GM23338 (cell line): ENCODE measurements around the gene AKT1S1. TPM values are rescaled to one million over a fixed set of nuclear protein-coding genes. Genes with fewer than 3 reads are reported as not detected.

ENCODE experiments used
- ATAC-seq: fragments of 200-7000 bp; cut with Tn5 transposase; 3 replicates; pipeline ENCODE4 v1.9.1; 2020
- DNase-seq: peaks from one replicate; pipeline ENCODE4 v3.0.0-alpha.2; 2015; ENCODE audit warnings: low spot score
- H2AFZ ChIP-seq: fragments of 200-600 bp; sonication (generic); 2 replicates; pipeline ENCODE4 v1.8.0; 2016; ENCODE audit warnings: antibody characterized with exemption, mild to moderate bottlenecking, moderate library complexity
- H3F3A ChIP-seq: fragments of 200-600 bp; sonication (generic); replicated peaks from 2 replicates; pipeline ENCODE4 v1.8.0; 2017; ENCODE audit warnings: antibody characterized with exemption, mixed run types, low read depth
- H3K27ac ChIP-seq: fragments of 200-600 bp; sonication (generic); 2 replicates; pipeline ENCODE4 v1.6.1; 2016; ENCODE audit warnings: low read depth
- H3K27me3 ChIP-seq: fragments of 200-600 bp; sonication (generic); 2 replicates; pipeline ENCODE4 v1.8.0; 2016; ENCODE audit warnings: mild to moderate bottlenecking, mixed run types, moderate library complexity; ENCODE audit not compliant: insufficient read depth
- H3K36me3 ChIP-seq: fragments of 200-600 bp; sonication (generic); 2 replicates; pipeline ENCODE4 v1.8.0; 2016; ENCODE audit warnings: mild to moderate bottlenecking; ENCODE audit not compliant: insufficient read depth
- H3K4me1 ChIP-seq: fragments of 200-600 bp; sonication (generic); 2 replicates; pipeline ENCODE4 v1.8.0; 2016; ENCODE audit warnings: mild to moderate bottlenecking, moderate library complexity; ENCODE audit not compliant: insufficient read depth
- H3K4me2 ChIP-seq: fragments of 200-600 bp; sonication (generic); 2 replicates; pipeline ENCODE4 v1.7.1; 2017; ENCODE audit warnings: mixed run types
- H3K4me3 ChIP-seq: fragments of 200-600 bp; sonication (generic); 2 replicates; pipeline ENCODE4 v1.6.1; 2016; ENCODE audit warnings: mixed run types
- H3K79me2 ChIP-seq: fragments of 200-600 bp; sonication (generic); replicated peaks from 2 replicates; pipeline ENCODE4 v1.8.0; 2017; ENCODE audit warnings: mild to moderate bottlenecking; ENCODE audit not compliant: insufficient read depth
- H3K9me2 ChIP-seq: fragments of 200-600 bp; sonication (generic); 2 replicates; pipeline ENCODE4 v1.8.0; 2017; ENCODE audit not compliant: insufficient read depth
- H4K20me1 ChIP-seq: fragments of 200-600 bp; sonication (generic); replicated peaks from 2 replicates; pipeline ENCODE4 v1.8.0; 2017; ENCODE audit warnings: mild to moderate bottlenecking; ENCODE audit not compliant: insufficient read depth
- H3K27ac Mint-ChIP-seq: 2 replicates; pipeline ENCODE4 v1.8.0; 2020; ENCODE audit warnings: inconsistent platforms, mild to moderate bottlenecking, moderate library complexity, mixed read lengths
- H3K27me3 Mint-ChIP-seq: 3 replicates; pipeline ENCODE4 v1.8.0; 2022; ENCODE audit warnings: low read depth, mild to moderate bottlenecking, moderate library complexity, mixed read lengths, inconsistent platforms; ENCODE audit not compliant: insufficient read depth, poor library complexity
- H3K36me3 Mint-ChIP-seq: 3 replicates; pipeline ENCODE4 v1.8.0; 2021; ENCODE audit warnings: low read depth, mild to moderate bottlenecking, inconsistent platforms, moderate library complexity, mixed read lengths
- H3K4me1 Mint-ChIP-seq: 3 replicates; pipeline ENCODE4 v1.8.0; 2020; ENCODE audit warnings: mild to moderate bottlenecking, inconsistent platforms, mixed read lengths
- H3K4me3 Mint-ChIP-seq: 3 replicates; pipeline ENCODE4 v1.8.0; 2021; ENCODE audit warnings: moderate library complexity, mild to moderate bottlenecking, inconsistent platforms, mixed read lengths
- H3K9me3 Mint-ChIP-seq: 3 replicates; pipeline ENCODE4 v1.8.0; 2020; ENCODE audit warnings: moderate library complexity, mild to moderate bottlenecking, inconsistent platforms, mixed read lengths
- CREB1 ChIP-seq: fragments of 250-450 bp; sonication (Bioruptor Pico); IDR thresholded peaks from 2 replicates; pipeline ENCODE4 v1.5.0; 2020; ENCODE audit warnings: low read depth, mild to moderate bottlenecking, moderate library complexity
- EZH2 ChIP-seq: fragments of 200-600 bp; sonication (generic); IDR thresholded peaks from one replicate; pipeline ENCODE4 v1.8.0; 2017; ENCODE audit warnings: antibody characterized with exemption, mild to moderate bottlenecking, low read depth; ENCODE audit not compliant: unreplicated experiment
- EZH2phosphoT487 ChIP-seq: fragments of 200-600 bp; sonication (generic); IDR thresholded peaks from one replicate; pipeline ENCODE4 v1.8.1; 2018; ENCODE audit warnings: antibody characterized with exemption; ENCODE audit not compliant: unreplicated experiment
- JUNB ChIP-seq: IDR thresholded peaks from one replicate; pipeline ENCODE4 v1.6.1; 2016; ENCODE audit warnings: antibody characterized with exemption; ENCODE audit not compliant: unreplicated experiment
- NANOG ChIP-seq: IDR thresholded peaks from 2 replicates; pipeline ENCODE4 v1.6.1; 2016; ENCODE audit warnings: antibody characterized with exemption, borderline replicate concordance
- POLR2AphosphoS5 ChIP-seq: IDR thresholded peaks from 2 replicates; pipeline ENCODE4 v1.6.1; 2016; ENCODE audit warnings: antibody characterized with exemption, low read depth
- STAT1 ChIP-seq: IDR thresholded peaks from one replicate; pipeline ENCODE4 v1.6.1; 2016; ENCODE audit warnings: antibody characterized with exemption; ENCODE audit not compliant: unreplicated experiment
- ZNF114 ChIP-seq: fragments of 250-450 bp; sonication (Bioruptor Pico); IDR thresholded peaks from 2 replicates; pipeline ENCODE4 v1.5.0; 2020; ENCODE audit warnings: mild to moderate bottlenecking, moderate library complexity
- ZNF331 ChIP-seq: fragments of 250-450 bp; sonication (Bioruptor Pico); IDR thresholded peaks from 2 replicates; pipeline ENCODE4 v1.5.0; 2020; ENCODE audit warnings: low read depth, mild to moderate bottlenecking, moderate library complexity
- polyA plus RNA-seq: library from polyadenylated mRNA; unstranded; fragments of >200 nt; fragmentation: Nextera tagmentation; extraction: Ambion mirVana; gene quantifications from 2 replicates; pipeline ENCODE4 v1.2.1, GENCODE V29; 2016
- total RNA-seq: library from RNA; depleted of rRNA; stranded (reverse); fragments of >200 nt; shearing (Covaris generic); gene quantifications from 2 replicates; pipeline ENCODE4 v1.2.3, GENCODE V29; 2014
- TF ChIP-seq, protein P1 (sequence below): fragments of 250-450 bp; sonication (Bioruptor Pico); IDR thresholded peaks from 2 replicates; pipeline ENCODE4 v1.5.0; 2020; ENCODE audit warnings: mild to moderate bottlenecking, moderate library complexity
- TF ChIP-seq, protein P2 (sequence below): IDR thresholded peaks from one replicate; pipeline ENCODE4 v1.6.1; 2018; ENCODE audit warnings: antibody characterized with exemption; ENCODE audit not compliant: unreplicated experiment
- TF ChIP-seq, protein P3 (sequence below): IDR thresholded peaks from 2 replicates; pipeline ENCODE4 v1.6.1; 2016; ENCODE audit warnings: antibody characterized with exemption
- TF ChIP-seq, protein P4 (sequence below), 2 experiments: fragments of 200-600 bp in 1 of 2; sonication (generic) in 1 of 2; conservative IDR thresholded peaks; 2 replicates each; pipeline versions ENCODE4 v1.5.1 to v1.6.1; 2016 to 2017; ENCODE audit warnings: antibody characterized with exemption in 2 of 2, low read depth in 2 of 2, mild to moderate bottlenecking in 2 of 2, moderate library complexity in 1 of 2

Gene AKT1S1
- total and polyA plus RNA-seq, 2 experiments from 2014 or later = 21.5 to 28.6 TPM

DNA sequence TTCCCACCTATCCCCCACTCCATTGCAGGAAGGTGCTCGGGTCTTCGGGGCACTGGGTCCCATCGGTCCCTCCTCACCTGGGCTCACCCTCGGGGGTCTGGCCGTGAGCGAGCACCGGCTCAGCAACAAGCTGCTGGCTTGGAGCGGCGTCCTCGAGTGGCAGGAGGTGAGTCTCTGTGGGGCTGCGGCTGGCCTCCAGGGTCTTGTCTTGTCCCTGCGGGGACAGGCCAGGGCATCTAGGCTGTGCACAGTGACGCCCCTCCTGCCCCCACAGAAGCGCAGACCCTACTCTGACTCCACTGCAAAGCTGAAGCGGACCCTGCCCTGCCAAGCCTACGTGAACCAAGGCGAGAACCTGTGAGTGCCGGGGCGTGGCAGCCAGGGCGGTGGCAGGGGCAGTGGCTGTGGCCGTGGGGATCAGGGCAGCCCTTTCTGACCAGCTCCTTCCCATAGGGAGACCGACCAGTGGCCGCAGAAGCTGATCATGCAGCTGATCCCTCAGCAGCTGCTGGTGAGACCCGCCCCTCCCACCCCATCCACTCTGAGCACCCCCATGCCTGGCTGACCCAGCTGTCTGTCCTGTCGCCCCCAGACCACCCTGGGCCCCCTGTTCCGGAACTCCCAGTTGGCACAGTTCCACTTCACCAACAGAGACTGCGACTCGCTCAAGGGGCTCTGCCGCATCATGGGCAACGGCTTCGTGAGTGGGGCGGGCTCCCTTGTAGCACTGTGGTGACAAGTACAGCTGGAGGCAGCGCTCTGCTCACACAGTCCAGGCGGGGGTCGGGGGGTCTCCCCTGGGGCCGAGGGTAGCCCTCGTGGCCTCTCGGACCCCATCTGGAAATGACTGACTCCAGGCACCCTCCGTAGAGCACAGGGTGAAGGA is 22.5 kb downstream of the AKT1S1 start:
- ATAC-seq (no peak), DNase-seq (no peak)
- peaks cover 67% of the 10 kb centered on the region for H3K36me3 Mint-ChIP-seq
- Histone ChIP-seq H4K20me1 (peaks cover 25% of the 10 kb centered on the region), H3K9me2 (no peaks in the 10 kb centered on the region), H3K36me3 (no peaks in the 10 kb centered on the region; the same call in 1 of the 2 replicates), H3K27me3 (no peaks in the 10 kb centered on the region), H2AFZ (no peak overlapping the region), H3K4me3 (no peak overlapping the region), H3K4me2 (no peak overlapping the region), H3K27ac (no peak overlapping the region), H3K79me2 (peaks cover 25% of the 10 kb centered on the region), H3F3A (peaks cover 53% of the 10 kb centered on the region), H3K4me1 (peaks cover 21% of the 10 kb centered on the region)
- H3K27ac Mint-ChIP-seq = no peak overlapping the region
- H3K4me3 Mint-ChIP-seq = no peak overlapping the region
- H3K27me3 Mint-ChIP-seq = peaks cover 55% of the 10 kb centered on the region
- peaks cover 21% of the 10 kb centered on the region for H3K4me1 Mint-ChIP-seq
- peaks cover 9% of the 10 kb centered on the region for H3K9me3 Mint-ChIP-seq
- TF ChIP-seq ZNF331 (CRISPR knock-in tag) (no peak), EZH2phosphoT487 (no peak), NANOG (no peak), ZNF114 (CRISPR knock-in tag) (no peak), EZH2 (no peak), POLR2AphosphoS5 (no peak), CREB1 (CRISPR knock-in tag) (no peak), STAT1 (no peak), JUNB (no peak)
- TF ChIP-seq, protein P1, sequence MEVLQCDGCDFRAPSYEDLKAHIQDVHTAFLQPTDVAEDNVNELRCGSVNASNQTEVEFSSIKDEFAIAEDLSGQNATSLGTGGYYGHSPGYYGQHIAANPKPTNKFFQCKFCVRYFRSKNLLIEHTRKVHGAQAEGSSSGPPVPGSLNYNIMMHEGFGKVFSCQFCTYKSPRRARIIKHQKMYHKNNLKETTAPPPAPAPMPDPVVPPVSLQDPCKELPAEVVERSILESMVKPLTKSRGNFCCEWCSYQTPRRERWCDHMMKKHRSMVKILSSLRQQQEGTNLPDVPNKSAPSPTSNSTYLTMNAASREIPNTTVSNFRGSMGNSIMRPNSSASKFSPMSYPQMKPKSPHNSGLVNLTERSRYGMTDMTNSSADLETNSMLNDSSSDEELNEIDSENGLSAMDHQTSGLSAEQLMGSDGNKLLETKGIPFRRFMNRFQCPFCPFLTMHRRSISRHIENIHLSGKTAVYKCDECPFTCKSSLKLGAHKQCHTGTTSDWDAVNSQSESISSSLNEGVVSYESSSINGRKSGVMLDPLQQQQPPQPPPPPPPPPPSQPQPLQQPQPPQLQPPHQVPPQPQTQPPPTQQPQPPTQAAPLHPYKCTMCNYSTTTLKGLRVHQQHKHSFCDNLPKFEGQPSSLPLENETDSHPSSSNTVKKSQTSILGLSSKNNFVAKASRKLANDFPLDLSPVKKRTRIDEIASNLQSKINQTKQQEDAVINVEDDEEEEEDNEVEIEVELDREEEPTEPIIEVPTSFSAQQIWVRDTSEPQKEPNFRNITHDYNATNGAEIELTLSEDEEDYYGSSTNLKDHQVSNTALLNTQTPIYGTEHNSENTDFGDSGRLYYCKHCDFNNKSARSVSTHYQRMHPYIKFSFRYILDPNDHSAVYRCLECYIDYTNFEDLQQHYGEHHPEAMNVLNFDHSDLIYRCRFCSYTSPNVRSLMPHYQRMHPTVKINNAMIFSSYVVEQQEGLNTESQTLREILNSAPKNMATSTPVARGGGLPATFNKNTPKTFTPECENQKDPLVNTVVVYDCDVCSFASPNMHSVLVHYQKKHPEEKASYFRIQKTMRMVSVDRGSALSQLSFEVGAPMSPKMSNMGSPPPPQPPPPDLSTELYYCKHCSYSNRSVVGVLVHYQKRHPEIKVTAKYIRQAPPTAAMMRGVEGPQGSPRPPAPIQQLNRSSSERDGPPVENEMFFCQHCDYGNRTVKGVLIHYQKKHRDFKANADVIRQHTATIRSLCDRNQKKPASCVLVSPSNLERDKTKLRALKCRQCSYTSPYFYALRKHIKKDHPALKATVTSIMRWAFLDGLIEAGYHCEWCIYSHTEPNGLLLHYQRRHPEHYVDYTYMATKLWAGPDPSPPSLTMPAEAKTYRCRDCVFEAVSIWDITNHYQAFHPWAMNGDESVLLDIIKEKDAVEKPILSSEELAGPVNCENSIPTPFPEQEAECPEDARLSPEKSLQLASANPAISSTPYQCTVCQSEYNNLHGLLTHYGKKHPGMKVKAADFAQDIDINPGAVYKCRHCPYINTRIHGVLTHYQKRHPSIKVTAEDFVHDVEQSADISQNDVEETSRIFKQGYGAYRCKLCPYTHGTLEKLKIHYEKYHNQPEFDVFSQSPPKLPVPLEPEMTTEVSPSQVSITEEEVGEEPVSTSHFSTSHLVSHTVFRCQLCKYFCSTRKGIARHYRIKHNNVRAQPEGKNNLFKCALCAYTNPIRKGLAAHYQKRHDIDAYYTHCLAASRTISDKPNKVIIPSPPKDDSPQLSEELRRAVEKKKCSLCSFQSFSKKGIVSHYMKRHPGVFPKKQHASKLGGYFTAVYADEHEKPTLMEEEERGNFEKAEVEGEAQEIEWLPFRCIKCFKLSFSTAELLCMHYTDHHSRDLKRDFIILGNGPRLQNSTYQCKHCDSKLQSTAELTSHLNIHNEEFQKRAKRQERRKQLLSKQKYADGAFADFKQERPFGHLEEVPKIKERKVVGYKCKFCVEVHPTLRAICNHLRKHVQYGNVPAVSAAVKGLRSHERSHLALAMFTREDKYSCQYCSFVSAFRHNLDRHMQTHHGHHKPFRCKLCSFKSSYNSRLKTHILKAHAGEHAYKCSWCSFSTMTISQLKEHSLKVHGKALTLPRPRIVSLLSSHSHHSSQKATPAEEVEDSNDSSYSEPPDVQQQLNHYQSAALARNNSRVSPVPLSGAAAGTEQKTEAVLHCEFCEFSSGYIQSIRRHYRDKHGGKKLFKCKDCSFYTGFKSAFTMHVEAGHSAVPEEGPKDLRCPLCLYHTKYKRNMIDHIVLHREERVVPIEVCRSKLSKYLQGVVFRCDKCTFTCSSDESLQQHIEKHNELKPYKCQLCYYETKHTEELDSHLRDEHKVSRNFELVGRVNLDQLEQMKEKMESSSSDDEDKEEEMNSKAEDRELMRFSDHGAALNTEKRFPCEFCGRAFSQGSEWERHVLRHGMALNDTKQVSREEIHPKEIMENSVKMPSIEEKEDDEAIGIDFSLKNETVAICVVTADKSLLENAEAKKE (CRISPR knock-in tag) = no peak
- TF ChIP-seq, protein P2, sequence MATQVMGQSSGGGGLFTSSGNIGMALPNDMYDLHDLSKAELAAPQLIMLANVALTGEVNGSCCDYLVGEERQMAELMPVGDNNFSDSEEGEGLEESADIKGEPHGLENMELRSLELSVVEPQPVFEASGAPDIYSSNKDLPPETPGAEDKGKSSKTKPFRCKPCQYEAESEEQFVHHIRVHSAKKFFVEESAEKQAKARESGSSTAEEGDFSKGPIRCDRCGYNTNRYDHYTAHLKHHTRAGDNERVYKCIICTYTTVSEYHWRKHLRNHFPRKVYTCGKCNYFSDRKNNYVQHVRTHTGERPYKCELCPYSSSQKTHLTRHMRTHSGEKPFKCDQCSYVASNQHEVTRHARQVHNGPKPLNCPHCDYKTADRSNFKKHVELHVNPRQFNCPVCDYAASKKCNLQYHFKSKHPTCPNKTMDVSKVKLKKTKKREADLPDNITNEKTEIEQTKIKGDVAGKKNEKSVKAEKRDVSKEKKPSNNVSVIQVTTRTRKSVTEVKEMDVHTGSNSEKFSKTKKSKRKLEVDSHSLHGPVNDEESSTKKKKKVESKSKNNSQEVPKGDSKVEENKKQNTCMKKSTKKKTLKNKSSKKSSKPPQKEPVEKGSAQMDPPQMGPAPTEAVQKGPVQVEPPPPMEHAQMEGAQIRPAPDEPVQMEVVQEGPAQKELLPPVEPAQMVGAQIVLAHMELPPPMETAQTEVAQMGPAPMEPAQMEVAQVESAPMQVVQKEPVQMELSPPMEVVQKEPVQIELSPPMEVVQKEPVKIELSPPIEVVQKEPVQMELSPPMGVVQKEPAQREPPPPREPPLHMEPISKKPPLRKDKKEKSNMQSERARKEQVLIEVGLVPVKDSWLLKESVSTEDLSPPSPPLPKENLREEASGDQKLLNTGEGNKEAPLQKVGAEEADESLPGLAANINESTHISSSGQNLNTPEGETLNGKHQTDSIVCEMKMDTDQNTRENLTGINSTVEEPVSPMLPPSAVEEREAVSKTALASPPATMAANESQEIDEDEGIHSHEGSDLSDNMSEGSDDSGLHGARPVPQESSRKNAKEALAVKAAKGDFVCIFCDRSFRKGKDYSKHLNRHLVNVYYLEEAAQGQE = no peak
- TF ChIP-seq, protein P3, sequence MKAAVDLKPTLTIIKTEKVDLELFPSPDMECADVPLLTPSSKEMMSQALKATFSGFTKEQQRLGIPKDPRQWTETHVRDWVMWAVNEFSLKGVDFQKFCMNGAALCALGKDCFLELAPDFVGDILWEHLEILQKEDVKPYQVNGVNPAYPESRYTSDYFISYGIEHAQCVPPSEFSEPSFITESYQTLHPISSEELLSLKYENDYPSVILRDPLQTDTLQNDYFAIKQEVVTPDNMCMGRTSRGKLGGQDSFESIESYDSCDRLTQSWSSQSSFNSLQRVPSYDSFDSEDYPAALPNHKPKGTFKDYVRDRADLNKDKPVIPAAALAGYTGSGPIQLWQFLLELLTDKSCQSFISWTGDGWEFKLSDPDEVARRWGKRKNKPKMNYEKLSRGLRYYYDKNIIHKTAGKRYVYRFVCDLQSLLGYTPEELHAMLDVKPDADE = no peak
- TF ChIP-seq, protein P4, sequence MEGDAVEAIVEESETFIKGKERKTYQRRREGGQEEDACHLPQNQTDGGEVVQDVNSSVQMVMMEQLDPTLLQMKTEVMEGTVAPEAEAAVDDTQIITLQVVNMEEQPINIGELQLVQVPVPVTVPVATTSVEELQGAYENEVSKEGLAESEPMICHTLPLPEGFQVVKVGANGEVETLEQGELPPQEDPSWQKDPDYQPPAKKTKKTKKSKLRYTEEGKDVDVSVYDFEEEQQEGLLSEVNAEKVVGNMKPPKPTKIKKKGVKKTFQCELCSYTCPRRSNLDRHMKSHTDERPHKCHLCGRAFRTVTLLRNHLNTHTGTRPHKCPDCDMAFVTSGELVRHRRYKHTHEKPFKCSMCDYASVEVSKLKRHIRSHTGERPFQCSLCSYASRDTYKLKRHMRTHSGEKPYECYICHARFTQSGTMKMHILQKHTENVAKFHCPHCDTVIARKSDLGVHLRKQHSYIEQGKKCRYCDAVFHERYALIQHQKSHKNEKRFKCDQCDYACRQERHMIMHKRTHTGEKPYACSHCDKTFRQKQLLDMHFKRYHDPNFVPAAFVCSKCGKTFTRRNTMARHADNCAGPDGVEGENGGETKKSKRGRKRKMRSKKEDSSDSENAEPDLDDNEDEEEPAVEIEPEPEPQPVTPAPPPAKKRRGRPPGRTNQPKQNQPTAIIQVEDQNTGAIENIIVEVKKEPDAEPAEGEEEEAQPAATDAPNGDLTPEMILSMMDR (conservative IDR thresholded peaks at IDR 0.05; ENCODE audit: low read depth in 2 of 2) = no peak
